HG02885 (cell line): ENCODE data around the gene CCDC57.

Experiments
- ATAC-seq: cut with Tn5 transposase; IDR thresholded peaks from one replicate; pipeline ENCODE4 v1.9.1; 2021; ENCODE audit warnings: mild to moderate bottlenecking; ENCODE audit not compliant: unreplicated experiment, poor library complexity

Gene CCDC57

GRCh38 chr17:82236142-82236971, 23.7 kb upstream of the CCDC57 start:
- ATAC-seq, result no peak

GRCh38 chr17:82235775-82236141, 23.1 kb upstream of the CCDC57 start:
- ATAC-seq, result no peak

- no peak for ATAC-seq
Measured at GRCh38 chr17:82235056-82235774, 22.6 kb upstream of the CCDC57 start.

- no peak for ATAC-seq
Measured at GRCh38 chr17:82234211-82235055, 21.8 kb upstream of the CCDC57 start.

GRCh38 chr17:82232876-82233785, 20.5 kb upstream of the CCDC57 start:
- no peak for ATAC-seq

- no peak for ATAC-seq
Measured at GRCh38 chr17:82232322-82232820, 19.7 kb upstream of the CCDC57 start.

- ATAC-seq, result no peak
Measured at GRCh38 chr17:82231562-82232321, 19.1 kb upstream of the CCDC57 start.

- no peak for ATAC-seq
Measured at GRCh38 chr17:82231312-82231561, 18.6 kb upstream of the CCDC57 start.

GRCh38 chr17:82230609-82231311, 18.1 kb upstream of the CCDC57 start:
- peak; percentile 45 for ATAC-seq

- ATAC-seq, result no peak
Measured at GRCh38 chr17:82229698-82230608, 17.3 kb upstream of the CCDC57 start.

- peak; percentile 42 for ATAC-seq
Measured at GRCh38 chr17:82228842-82229697, 16.4 kb upstream of the CCDC57 start, which contains the start of gene SLC16A3. Gene SLC16A3 (plus strand): TSS chr17:82229042. CDS start chr17:82236009, 6,967 bp downstream.

GRCh38 chr17:82228278-82228841, 15.7 kb upstream of the CCDC57 start:
- peak; percentile 24 for ATAC-seq

GRCh38 chr17:82227629-82228277, 15.1 kb upstream of the CCDC57 start:
- no peak for ATAC-seq

GRCh38 chr17:82226809-82227628, 14.4 kb upstream of the CCDC57 start:
- ATAC-seq, result no peak
